Astrocyte (in vitro differentiated cells and primary cell): Measurements from ENCODE around the gene PVALEF. TPM values are rescaled to one million over a fixed set of nuclear protein-coding genes. Genes with fewer than 3 reads are reported as not detected.

Experiments used
- DNase-seq: peaks from one replicate; pipeline ENCODE4 v3.0.0-alpha.2; 2010; ENCODE audit warnings: low read depth
- FAIRE-seq: peaks from 2 replicates; lab custom pipeline; 2011; peaks lifted over from hg19 to GRCh38; lab: Jason Lieb, UNC
- H2AFZ ChIP-seq: 2 replicates; pipeline ENCODE4 v1.6.0; 2012; ENCODE audit warnings: low read depth, low read length, inconsistent platforms
- H3K27ac ChIP-seq: 2 replicates; pipeline ENCODE4 v1.5.1; 2011; ENCODE audit warnings: low read depth, low read length, inconsistent platforms
- H3K27me3 ChIP-seq: 2 replicates; pipeline ENCODE4 v1.6.0; 2011; ENCODE audit warnings: low read length, inconsistent platforms; ENCODE audit not compliant: insufficient read depth
- H3K36me3 ChIP-seq: 2 replicates; pipeline ENCODE4 v1.5.1; 2011; ENCODE audit warnings: low read length, inconsistent platforms; ENCODE audit not compliant: insufficient read depth
- H3K4me1 ChIP-seq: 2 replicates; pipeline ENCODE4 v1.5.1; 2011; ENCODE audit warnings: low read length, inconsistent platforms; ENCODE audit not compliant: insufficient read depth
- H3K4me2 ChIP-seq: 2 replicates; pipeline ENCODE4 v1.6.0; 2012; ENCODE audit warnings: low read length, inconsistent platforms
- H3K4me3 ChIP-seq: 2 replicates; pipeline ENCODE4 v1.5.1; 2011; ENCODE audit warnings: low read depth, mild to moderate bottlenecking, low read length, inconsistent platforms; ENCODE audit not compliant: insufficient read depth
- H3K79me2 ChIP-seq: 2 replicates; pipeline ENCODE4 v1.6.0; 2012; ENCODE audit warnings: mild to moderate bottlenecking, low read length, inconsistent platforms; ENCODE audit not compliant: insufficient read depth
- H3K9ac ChIP-seq: 2 replicates; pipeline ENCODE4 v1.6.0; 2012; ENCODE audit warnings: mild to moderate bottlenecking, low read length, inconsistent platforms
- H3K9me3 ChIP-seq: 2 replicates; pipeline ENCODE4 v1.5.1; 2012; ENCODE audit warnings: low read depth, mild to moderate bottlenecking, low read length, inconsistent platforms; ENCODE audit not compliant: insufficient read depth
- H4K20me1 ChIP-seq: 2 replicates; pipeline ENCODE4 v1.6.0; 2012; ENCODE audit warnings: low read length, inconsistent platforms; ENCODE audit not compliant: insufficient read depth
- H3K27ac Mint-ChIP-seq: one replicate; pipeline ENCODE4 v1.8.0; 2021; ENCODE audit warnings: mild to moderate bottlenecking, mixed read lengths; ENCODE audit not compliant: unreplicated experiment
- H3K27me3 Mint-ChIP-seq: one replicate; pipeline ENCODE4 v1.8.0; 2021; ENCODE audit warnings: low read depth, mixed read lengths; ENCODE audit not compliant: unreplicated experiment
- H3K36me3 Mint-ChIP-seq: one replicate; pipeline ENCODE4 v1.8.0; 2021; ENCODE audit warnings: low read depth, mixed read lengths; ENCODE audit not compliant: unreplicated experiment
- H3K4me1 Mint-ChIP-seq: one replicate; pipeline ENCODE4 v1.8.0; 2021; ENCODE audit warnings: low read depth, mixed read lengths; ENCODE audit not compliant: unreplicated experiment
- H3K4me3 Mint-ChIP-seq: one replicate; pipeline ENCODE4 v1.8.0; 2021; ENCODE audit warnings: mild to moderate bottlenecking, moderate library complexity, mixed read lengths; ENCODE audit not compliant: unreplicated experiment
- H3K9me3 Mint-ChIP-seq: one replicate; pipeline ENCODE4 v1.8.0; 2021; ENCODE audit warnings: mild to moderate bottlenecking, mixed read lengths; ENCODE audit not compliant: unreplicated experiment
- EZH2 ChIP-seq: IDR thresholded peaks from 2 replicates; pipeline ENCODE4 v1.6.1; 2012; ENCODE audit warnings: mild to moderate bottlenecking, low read length, inconsistent platforms; ENCODE audit not compliant: insufficient read depth
- total RNA-seq: library from RNA; stranded (reverse); gene quantifications from 2 replicates; pipeline ENCODE4 v1.2.1, GENCODE V29; 2021
- TF ChIP-seq, protein P1 (sequence below): IDR thresholded peaks from 2 replicates; pipeline ENCODE4 v1.5.1; 2011; ENCODE audit warnings: low read depth, mild to moderate bottlenecking, inconsistent platforms, low read length, moderate library complexity; ENCODE audit not compliant: insufficient read depth

The PVALEF gene
- total RNA-seq, 1 donor from 2014 or later: not detected

DNA sequence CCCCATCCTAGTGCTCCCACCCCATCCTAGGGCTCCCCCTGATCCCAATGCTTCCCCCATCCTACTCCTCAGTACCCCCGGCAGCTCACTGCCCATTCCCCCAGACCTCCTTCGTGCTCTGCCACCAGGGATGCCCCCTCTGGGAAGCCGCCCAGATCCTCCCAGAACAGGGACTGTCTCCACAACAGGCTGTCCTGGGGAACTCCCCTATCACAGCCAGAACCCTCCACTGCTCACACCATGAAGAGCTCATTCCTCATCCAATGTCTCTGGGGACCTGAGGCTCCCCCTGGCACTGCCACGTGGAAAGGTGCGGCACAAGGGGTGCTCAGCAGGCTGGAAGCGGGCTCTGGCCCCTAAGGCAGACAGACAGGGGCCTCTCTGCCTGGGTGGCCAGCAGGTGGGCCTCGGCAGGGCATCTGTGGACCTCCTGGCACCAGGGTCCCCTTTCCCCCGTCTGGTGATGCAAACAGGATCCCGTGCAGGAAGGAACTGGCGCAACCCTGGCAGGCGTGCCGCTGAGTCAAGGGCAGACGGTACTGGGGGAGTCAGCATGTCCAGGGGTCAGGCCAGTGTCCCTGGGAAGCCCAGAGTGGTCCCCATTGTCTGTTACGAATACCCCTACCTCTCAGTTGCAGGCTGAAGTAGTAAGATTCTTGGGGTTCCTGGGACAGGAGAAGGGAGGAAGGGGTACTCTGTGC lies 14.8 kb upstream of the PVALEF start:
- Mint-ChIP-seq H3K4me3 (no peak overlapping the region), H3K9me3 (no peaks in the 10 kb centered on the region), H3K4me1 (peaks cover 2% of the 10 kb centered on the region), H3K36me3 (peaks cover 2% of the 10 kb centered on the region), H3K27me3 (peaks cover 34% of the 10 kb centered on the region), H3K27ac (no peak overlapping the region)
- no peak overlapping the region for H3K9ac ChIP-seq
- H3K4me2 ChIP-seq: no peak overlapping the region
- peaks cover 2% of the 10 kb centered on the region for H3K27me3 ChIP-seq
- H4K20me1 ChIP-seq: no peaks in the 10 kb centered on the region
- no peaks in the 10 kb centered on the region for H3K79me2 ChIP-seq
- H3K36me3 ChIP-seq: no peaks in the 10 kb centered on the region
- TF ChIP-seq EZH2: no peak
- TF ChIP-seq, protein P1, sequence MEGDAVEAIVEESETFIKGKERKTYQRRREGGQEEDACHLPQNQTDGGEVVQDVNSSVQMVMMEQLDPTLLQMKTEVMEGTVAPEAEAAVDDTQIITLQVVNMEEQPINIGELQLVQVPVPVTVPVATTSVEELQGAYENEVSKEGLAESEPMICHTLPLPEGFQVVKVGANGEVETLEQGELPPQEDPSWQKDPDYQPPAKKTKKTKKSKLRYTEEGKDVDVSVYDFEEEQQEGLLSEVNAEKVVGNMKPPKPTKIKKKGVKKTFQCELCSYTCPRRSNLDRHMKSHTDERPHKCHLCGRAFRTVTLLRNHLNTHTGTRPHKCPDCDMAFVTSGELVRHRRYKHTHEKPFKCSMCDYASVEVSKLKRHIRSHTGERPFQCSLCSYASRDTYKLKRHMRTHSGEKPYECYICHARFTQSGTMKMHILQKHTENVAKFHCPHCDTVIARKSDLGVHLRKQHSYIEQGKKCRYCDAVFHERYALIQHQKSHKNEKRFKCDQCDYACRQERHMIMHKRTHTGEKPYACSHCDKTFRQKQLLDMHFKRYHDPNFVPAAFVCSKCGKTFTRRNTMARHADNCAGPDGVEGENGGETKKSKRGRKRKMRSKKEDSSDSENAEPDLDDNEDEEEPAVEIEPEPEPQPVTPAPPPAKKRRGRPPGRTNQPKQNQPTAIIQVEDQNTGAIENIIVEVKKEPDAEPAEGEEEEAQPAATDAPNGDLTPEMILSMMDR: no peak
- H3K4me1 ChIP-seq: no peaks in the 10 kb centered on the region
- H3K27ac ChIP-seq: no peak overlapping the region
- H3K9me3 ChIP-seq: no peaks in the 10 kb centered on the region
- no peak overlapping the region for H2AFZ ChIP-seq
- FAIRE-seq: no peak
- no peak overlapping the region for H3K4me3 ChIP-seq
- no peak for DNase-seq

DNA sequence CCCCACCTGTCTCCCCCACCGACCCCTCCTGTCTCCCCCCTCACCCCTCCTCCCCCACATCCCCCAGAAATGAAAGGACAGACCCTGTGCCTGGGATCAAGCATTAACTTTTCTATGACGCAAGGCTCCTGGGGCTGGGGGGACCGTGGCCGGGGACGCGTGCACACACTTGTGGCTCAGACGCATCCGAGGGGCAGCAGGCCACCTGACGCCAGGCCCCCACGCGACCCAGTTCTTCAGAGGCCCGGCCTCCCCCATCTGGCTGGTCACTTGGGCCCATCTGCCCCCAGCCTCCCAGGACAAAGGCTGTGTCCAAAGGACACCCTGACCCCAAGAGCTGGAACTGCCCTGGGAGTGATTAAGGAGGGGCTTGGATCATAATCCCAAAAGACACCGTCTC lies 14.0 kb upstream of the PVALEF start:
- peaks cover 34% of the 10 kb centered on the region for H3K27me3 Mint-ChIP-seq
- no peak overlapping the region for H3K9ac ChIP-seq
- H4K20me1 ChIP-seq: no peaks in the 10 kb centered on the region
- no peak overlapping the region for H3K4me2 ChIP-seq
- no peak overlapping the region for H2AFZ ChIP-seq
- H3K4me3 Mint-ChIP-seq: no peak overlapping the region
- no peaks in the 10 kb centered on the region for H3K9me3 ChIP-seq
- H3K27ac ChIP-seq: no peak overlapping the region
- H3K4me1 Mint-ChIP-seq: peaks cover 2% of the 10 kb centered on the region
- no peak overlapping the region for H3K27ac Mint-ChIP-seq
- H3K27me3 ChIP-seq: peaks cover 2% of the 10 kb centered on the region
- FAIRE-seq (no peak), DNase-seq (no peak)
- TF ChIP-seq, protein P1: no peak
- TF ChIP-seq EZH2: no peak
- H3K9me3 Mint-ChIP-seq: no peaks in the 10 kb centered on the region
- H3K4me1 ChIP-seq: no peaks in the 10 kb centered on the region
- no peaks in the 10 kb centered on the region for H3K36me3 ChIP-seq
- H3K4me3 ChIP-seq: no peak overlapping the region
- no peaks in the 10 kb centered on the region for H3K79me2 ChIP-seq
- peaks cover 2% of the 10 kb centered on the region for H3K36me3 Mint-ChIP-seq

DNA sequence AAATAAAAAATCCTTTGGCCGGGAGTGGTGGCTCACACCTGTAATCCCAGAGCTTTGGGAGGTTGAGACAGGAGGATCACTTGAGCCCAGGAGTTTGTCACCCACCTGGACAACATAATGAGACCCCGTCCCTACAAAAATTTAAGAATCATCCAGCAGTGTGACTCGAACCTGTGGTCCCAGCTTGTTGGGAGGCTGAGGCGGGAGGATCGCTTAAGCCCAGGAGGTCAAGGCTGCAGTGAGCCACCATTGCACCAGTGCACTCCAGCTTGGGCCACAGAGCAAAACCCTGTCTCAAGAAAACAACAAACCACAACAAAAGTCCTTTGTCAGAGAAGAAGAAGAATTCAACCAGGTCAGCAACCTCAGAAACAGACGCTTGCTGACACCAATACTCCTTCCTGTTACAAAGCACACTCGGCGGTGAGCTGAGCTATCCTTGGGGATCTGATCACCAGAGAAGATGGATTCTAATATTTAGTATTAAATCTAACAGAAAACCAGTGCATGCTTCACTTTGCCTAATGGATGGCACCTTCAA lies 12.9 kb upstream of the PVALEF start:
- H3K9me3 Mint-ChIP-seq: no peaks in the 10 kb centered on the region
- no peaks in the 10 kb centered on the region for H3K9me3 ChIP-seq
- no peak overlapping the region for H3K4me2 ChIP-seq
- H3K4me1 ChIP-seq: no peaks in the 10 kb centered on the region
- no peak overlapping the region for H3K27ac ChIP-seq
- no peaks in the 10 kb centered on the region for H3K36me3 ChIP-seq
- no peak overlapping the region for H3K9ac ChIP-seq
- no peaks in the 10 kb centered on the region for H3K79me2 ChIP-seq
- peaks cover 33% of the 10 kb centered on the region for H3K27me3 Mint-ChIP-seq
- H3K4me3 Mint-ChIP-seq: no peak overlapping the region
- no peak overlapping the region for H2AFZ ChIP-seq
- H3K4me1 Mint-ChIP-seq: peaks cover 2% of the 10 kb centered on the region
- no peak for TF ChIP-seq EZH2
- TF ChIP-seq, protein P1: no peak
- no peaks in the 10 kb centered on the region for H4K20me1 ChIP-seq
- DNase-seq (no peak), FAIRE-seq (no peak)
- no peak overlapping the region for H3K27ac Mint-ChIP-seq
- no peak overlapping the region for H3K4me3 ChIP-seq
- peaks cover 2% of the 10 kb centered on the region for H3K36me3 Mint-ChIP-seq
- H3K27me3 ChIP-seq: peaks cover 2% of the 10 kb centered on the region
